Neutrophil (primary cell): ENCODE data around the gene ASCC2.

Experiments used
- H3K27ac ChIP-seq: fragments of 200-600 bp; sonication (generic); 2 replicates; pipeline ENCODE4 v1.5.1; 2016; ENCODE audit warnings: mild to moderate bottlenecking, moderate library complexity
- H3K27me3 ChIP-seq: fragments of 200-600 bp; sonication (generic); 2 replicates; pipeline ENCODE4 v1.6.0; 2016; ENCODE audit warnings: mild to moderate bottlenecking
- H3K36me3 ChIP-seq: fragments of 200-600 bp; sonication (generic); 2 replicates; pipeline ENCODE4 v1.5.1; 2017
- H3K4me1 ChIP-seq, 2 experiments: fragments of 200-600 bp in 1 of 2; sonication (generic) in 1 of 2; 1 replicate in 1 of 2; 2 replicates in 1 of 2; pipeline versions ENCODE4 v1.5.1 to v1.6.1; 2013 to 2016; ENCODE audit warnings: low read depth in 1 of 2, low read length in 1 of 2, mild to moderate bottlenecking in 1 of 2, moderate library complexity in 1 of 2; ENCODE audit not compliant: control insufficient read depth in 1 of 2, insufficient read depth in 1 of 2
- H3K4me3 ChIP-seq, 2 experiments: fragments of 200-600 bp in 1 of 2; sonication (generic) in 1 of 2; 1 replicate in 1 of 2; 2 replicates in 1 of 2; pipeline ENCODE4 v1.5.1; 2013 to 2016; ENCODE audit warnings: low read depth in 1 of 2, low read length in 1 of 2, mild to moderate bottlenecking in 1 of 2, moderate library complexity in 1 of 2
- H3K9me3 ChIP-seq: fragments of 200-600 bp; sonication (generic); 2 replicates; pipeline ENCODE4 v1.5.1; 2016
- CTCF ChIP-seq: fragments of 200-600 bp; sonication (generic); IDR thresholded peaks from 2 replicates; pipeline ENCODE4 v1.5.1; 2016; ENCODE audit warnings: antibody characterized with exemption

Gene ASCC2

GRCh38 chr22:29816980-29817379 is 21.1 kb downstream of the ASCC2 start:
- Histone ChIP-seq H3K36me3 (peaks cover 64% of the 10 kb centered on the region), H3K9me3 (no peaks in the 10 kb centered on the region), H3K4me1 (peaks cover 13 to 15% of the 10 kb centered on the region in 2 experiments), H3K27ac (no peak overlapping the region), H3K27me3 (no peaks in the 10 kb centered on the region), H3K4me3 (no peak overlapping the region)
- TF ChIP-seq CTCF: no peak

- peaks cover 9 to 11% of the 10 kb centered on the region in 2 experiments for H3K4me1 ChIP-seq
- no peak overlapping the region for H3K27ac ChIP-seq
- no peak overlapping the region for H3K4me3 ChIP-seq
- H3K36me3 ChIP-seq: peaks cover 68% of the 10 kb centered on the region
- TF ChIP-seq CTCF: no peak
- no peaks in the 10 kb centered on the region for H3K27me3 ChIP-seq
- no peaks in the 10 kb centered on the region for H3K9me3 ChIP-seq
Observed at GRCh38 chr22:29816539-29816938, 21.5 kb downstream of the ASCC2 start.

GRCh38 chr22:29816128-29816527 is 21.9 kb downstream of the ASCC2 start:
- TF ChIP-seq CTCF: no peak
- Histone ChIP-seq H3K36me3 (peaks cover 72% of the 10 kb centered on the region), H3K27me3 (no peaks in the 10 kb centered on the region), H3K4me3 (no peak overlapping the region), H3K27ac (no peak overlapping the region), H3K4me1 (peaks cover 5 to 7% of the 10 kb centered on the region in 2 experiments), H3K9me3 (no peaks in the 10 kb centered on the region)

- Histone ChIP-seq H3K36me3 (peaks cover 76% of the 10 kb centered on the region), H3K27me3 (no peaks in the 10 kb centered on the region), H3K27ac (no peak overlapping the region), H3K9me3 (no peaks in the 10 kb centered on the region), H3K4me1 (peaks cover 0 to 1% of the 10 kb centered on the region in 2 experiments), H3K4me3 (no peak overlapping the region)
- no peak for TF ChIP-seq CTCF
Observed at GRCh38 chr22:29815580-29815979, 22.5 kb downstream of the ASCC2 start.

- no peaks in the 10 kb centered on the region for H3K4me1 ChIP-seq
Observed at GRCh38 chr22:29814003-29814402, 24.1 kb downstream of the ASCC2 start.

More at GRCh38 chr22:29814003-29814402, 24.1 kb downstream of the ASCC2 start:
- no peaks in the 10 kb centered on the region for H3K27me3 ChIP-seq
- TF ChIP-seq CTCF: no peak
- no peaks in the 10 kb centered on the region for H3K9me3 ChIP-seq
- peaks cover 79% of the 10 kb centered on the region for H3K36me3 ChIP-seq
- H3K4me3 ChIP-seq: no peak overlapping the region
- no peak overlapping the region for H3K27ac ChIP-seq
